ENCODE results near the gene AXIN1.
"Not testable (repeated sequence)": the region's sequence is repeated elsewhere in the genome, so short reads cannot be mapped to it uniquely, and the experiment has no call there.

AXIN1 gene

GRCh38 chr16:353404-354290 is 1.1 kb upstream of the AXIN1 start:
- DNase-seq: no peak

GRCh38 chr16:351804-352520 is 561 bp downstream of the AXIN1 start:
- no peak for DNase-seq

GRCh38 chr16:350203-350602 is 2.3 kb downstream of the AXIN1 start:
- DNase-seq: no peak

DNA sequence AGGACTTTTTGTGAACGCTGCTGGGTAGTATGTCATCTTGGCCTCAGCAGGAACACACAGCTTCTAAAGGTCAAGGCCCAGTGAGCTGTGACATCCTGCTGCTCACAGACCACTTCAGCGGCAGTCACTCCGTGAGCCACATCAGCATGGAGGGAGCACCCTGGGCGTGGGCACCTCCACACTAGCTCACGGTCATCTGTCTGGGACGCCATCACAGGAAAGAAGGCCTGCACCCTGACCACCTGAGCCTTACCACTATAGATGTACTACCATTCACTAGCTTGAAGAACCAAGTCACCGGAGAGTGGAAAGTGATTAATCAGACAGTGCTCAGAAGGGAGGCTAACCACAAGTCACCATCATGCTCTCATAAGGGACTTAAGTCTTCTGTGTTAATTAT is 3.3 kb downstream of the AXIN1 start:
- DNase-seq: no peak

GRCh38 chr16:348495-348894 is 4.0 kb downstream of the AXIN1 start:
- DNase-seq: not testable (repeated sequence)

DNA sequence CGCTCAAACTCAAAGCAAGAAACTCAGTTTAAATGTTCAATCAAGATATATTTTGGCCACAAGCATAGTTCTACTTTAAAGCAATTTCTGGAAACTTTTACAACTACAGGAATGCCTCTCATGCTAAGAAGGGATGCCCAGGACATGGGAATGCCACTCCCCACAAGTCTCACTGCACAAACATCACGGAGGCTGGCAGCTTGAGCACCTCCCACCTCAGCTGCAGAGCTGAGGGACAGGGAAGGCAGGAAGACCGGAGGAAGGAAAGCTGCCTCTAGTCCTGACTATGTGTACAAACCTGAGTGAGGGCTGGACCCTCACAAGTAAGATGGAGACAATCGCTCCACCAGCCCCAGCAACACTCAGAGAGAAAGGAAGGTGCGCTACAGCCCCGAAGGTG is 5.3 kb downstream of the AXIN1 start:
- no peak for DNase-seq

DNA sequence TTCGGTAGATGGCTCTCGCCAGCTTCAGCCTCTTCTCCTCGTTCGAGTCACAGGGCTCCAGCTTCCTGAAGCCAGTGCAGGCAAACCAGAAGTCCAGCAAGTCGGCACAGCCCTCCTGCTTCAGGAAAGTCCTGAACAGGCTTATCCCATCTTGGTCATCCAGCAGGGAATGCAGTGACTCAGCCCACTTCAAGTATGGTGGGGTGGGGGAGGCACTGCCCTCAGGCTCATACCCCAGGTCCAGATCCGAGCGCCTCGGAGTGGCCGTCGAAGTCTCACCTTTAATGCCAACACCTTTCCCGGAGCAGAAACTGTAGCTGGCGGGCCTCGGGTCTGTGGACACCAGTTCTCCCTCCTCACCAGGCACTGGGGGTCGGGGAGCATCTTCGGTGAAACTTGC is 5.9 kb downstream of the AXIN1 start:
- DNase-seq: no peak

DNA sequence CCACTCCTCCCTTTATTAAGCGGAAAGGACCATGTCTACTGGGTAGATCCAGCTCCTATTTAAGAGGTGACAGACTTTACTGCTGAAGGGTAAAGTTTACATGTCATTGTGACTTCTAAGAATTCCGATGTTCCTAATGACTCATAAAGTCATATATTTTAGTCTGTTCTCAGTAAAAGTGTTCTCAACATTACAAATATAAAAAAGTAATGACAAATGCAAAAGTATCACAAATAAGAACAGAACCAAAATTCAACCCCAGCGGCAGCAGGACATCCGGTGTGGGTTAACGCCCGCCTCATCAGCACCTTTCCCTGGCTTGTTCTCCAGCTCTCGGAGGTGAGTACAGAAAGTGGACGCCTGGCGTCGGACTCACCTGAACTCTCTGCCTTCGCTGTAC is 6.8 kb downstream of the AXIN1 start:
- no peak for DNase-seq

GRCh38 chr16:342455-343213 is 9.9 kb downstream of the AXIN1 start:
- DNase-seq: no peak

- DNase-seq: not testable (repeated sequence)
Measured at GRCh38 chr16:341974-342336, 10.6 kb downstream of the AXIN1 start.

- not testable (repeated sequence) for DNase-seq
Measured at GRCh38 chr16:341095-341973, 11.2 kb downstream of the AXIN1 start.

GRCh38 chr16:340370-341091 is 12.0 kb downstream of the AXIN1 start:
- no peak for DNase-seq

DNA sequence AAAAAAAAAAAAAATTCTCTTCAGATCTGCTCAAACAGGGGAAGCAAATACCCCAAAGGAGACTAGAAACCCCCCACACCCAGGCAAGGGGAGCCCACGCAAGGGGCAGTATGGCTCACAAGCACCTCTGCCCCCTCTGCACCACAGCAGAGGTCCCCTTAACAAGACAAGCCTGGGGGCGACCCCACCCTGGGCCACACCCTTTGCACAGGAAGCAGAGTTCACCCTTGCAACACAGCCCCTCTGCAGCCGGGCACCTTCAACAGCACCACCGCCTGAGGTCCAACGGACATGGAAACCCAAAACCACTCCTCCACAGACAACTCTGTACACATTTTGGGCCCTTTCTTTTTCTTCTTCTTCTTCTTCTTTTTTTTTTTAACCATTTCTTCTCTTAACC is 12.8 kb downstream of the AXIN1 start:
- no peak for DNase-seq

- DNase-seq: peak; percentile 70
Measured at GRCh38 chr16:337975-338575, 14.4 kb downstream of the AXIN1 start.

DNA sequence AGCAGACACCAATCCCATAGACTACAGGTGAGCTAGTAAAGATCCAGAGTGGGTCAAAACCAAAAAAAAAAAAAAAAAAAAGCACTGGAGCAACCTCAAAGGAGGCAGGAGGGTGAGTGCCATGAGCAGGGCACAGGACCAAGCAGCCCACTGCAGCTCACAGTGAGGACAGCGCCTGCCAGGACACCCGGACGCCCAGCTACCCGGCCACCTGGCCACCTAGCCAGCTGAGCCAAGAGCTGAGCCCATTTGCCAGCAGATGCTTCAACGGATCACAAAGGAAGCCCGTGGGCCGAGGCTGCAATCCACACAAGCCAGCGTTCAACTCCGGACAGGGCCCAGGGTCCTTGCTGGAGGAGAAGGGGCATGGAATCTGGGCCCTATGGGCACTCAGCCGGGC is 15.1 kb downstream of the AXIN1 start:
- DNase-seq: peak; percentile 35

DNA sequence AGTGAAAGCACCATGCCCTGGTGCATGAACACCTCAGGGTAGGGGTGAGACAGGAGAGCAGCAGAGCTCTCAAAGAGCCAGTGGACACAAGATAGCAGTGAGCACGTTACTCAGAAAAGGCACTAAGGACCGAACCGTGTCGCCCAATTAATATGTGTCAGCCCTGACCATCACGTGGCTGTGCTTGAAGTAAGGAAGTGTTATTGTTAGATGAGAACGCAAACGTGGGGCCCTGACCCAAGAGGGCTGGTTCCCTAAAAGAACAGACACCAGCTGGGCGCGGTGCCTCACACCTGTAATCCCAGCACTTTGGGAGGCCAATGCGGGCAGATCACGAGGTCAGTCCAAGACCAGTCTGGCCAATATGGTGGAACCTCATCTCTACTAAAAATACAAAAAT is 16.3 kb downstream of the AXIN1 start:
- no peak for DNase-seq

GRCh38 chr16:334861-335632 is 17.5 kb downstream of the AXIN1 start:
- not testable (repeated sequence) for DNase-seq

GRCh38 chr16:334164-334832 is 18.2 kb downstream of the AXIN1 start:
- DNase-seq: not testable (repeated sequence)

DNA sequence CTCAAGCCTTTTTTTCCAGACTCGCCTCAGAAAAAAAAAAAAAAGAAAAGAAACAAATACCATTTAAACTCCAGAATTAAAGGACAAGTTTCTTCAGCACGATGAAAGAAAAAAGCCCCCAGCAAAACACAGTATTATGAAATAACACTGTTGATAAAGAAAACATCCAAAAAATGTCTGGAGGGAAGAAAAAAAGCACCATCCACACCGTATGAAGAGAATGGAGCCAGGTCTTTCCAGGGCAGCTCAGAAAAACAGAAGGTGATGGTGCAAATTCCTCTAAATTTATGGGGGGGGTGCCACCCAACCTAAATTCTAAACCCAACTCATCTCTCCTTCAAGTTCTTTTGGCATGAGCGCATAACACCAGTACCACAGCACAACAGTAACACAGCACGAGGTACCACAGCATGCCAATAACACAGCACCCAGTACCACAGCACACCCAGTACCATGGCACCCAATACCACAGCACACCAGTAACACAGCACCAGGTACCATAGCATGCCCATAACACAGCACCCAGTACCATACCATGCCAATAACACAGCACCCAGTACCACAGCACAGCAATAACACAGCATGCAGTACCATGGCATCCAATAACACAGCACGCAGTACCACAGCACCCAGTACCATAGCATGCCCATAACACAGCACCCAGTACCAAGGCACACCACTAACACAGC is 19.0 kb downstream of the AXIN1 start:
- DNase-seq: no peak
